Activated CD8-positive, alpha-beta memory T cell treated with anti-CD3 and anti-CD28 coated beads for 4 hours (primary cell): Measurements from ENCODE around the gene SAMD4A.

Source experiments
- DNase-seq, 2 donors: peaks; one replicate each; pipeline ENCODE4 v3.0.0-alpha.2; 2020; ENCODE audit warnings: low read depth in 2 of 2

Gene SAMD4A

GRCh38 chr14:54564868-54565784 is 1.8 kb upstream of the SAMD4A start:
- DNase-seq: peak in 1 of 2 donors; percentile 6

- DNase-seq: peak; percentile 56 to 61
Measured at GRCh38 chr14:54565785-54566409, 1.0 kb upstream of the SAMD4A start.

DNA sequence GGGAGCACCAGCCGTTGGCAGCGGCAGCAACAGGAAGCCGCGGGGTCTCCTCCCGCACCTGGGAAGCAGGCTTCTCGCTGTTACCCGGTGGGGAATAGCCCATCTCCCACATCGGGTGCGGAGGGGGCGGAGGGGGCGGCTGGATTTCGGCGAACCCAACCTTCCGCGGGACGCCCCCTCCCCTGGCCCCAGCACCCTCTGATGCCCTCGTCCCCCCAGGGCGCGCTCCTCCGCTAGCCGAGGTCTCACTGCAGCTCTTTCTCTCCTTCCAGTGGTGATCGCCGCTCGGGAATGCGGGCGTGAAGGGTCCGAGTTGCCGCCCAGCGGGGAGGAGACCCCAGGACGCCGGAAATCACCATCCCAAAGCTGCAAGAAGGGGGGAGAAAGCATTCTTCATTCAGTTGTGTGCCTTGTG is 303 bp downstream of the SAMD4A start:
- DNase-seq: no peak

GRCh38 chr14:54567639-54568561 is 972 bp downstream of the SAMD4A start:
- no peak for DNase-seq

- DNase-seq: no peak
Measured at GRCh38 chr14:54568821-54569595, 2.1 kb downstream of the SAMD4A start.

DNA sequence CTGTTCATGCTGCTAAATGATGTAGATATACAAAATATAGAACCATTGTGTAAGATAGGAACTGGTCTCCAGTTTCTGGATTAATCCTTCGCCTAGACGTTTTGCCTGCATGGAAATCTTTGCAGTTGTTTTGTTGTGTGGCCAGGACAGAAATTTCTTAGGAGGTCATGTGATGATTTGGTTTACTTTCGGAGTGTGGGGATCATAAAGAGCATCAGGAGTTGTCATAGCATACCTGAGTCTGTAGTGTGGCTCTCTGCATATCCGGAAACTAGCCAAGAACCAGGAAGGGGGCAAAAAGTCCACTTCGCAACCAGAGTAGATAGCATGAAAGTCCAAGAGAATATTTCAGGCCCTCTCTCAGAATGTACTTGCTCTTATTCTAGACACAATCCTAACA is 3.1 kb downstream of the SAMD4A start:
- DNase-seq: no peak

DNA sequence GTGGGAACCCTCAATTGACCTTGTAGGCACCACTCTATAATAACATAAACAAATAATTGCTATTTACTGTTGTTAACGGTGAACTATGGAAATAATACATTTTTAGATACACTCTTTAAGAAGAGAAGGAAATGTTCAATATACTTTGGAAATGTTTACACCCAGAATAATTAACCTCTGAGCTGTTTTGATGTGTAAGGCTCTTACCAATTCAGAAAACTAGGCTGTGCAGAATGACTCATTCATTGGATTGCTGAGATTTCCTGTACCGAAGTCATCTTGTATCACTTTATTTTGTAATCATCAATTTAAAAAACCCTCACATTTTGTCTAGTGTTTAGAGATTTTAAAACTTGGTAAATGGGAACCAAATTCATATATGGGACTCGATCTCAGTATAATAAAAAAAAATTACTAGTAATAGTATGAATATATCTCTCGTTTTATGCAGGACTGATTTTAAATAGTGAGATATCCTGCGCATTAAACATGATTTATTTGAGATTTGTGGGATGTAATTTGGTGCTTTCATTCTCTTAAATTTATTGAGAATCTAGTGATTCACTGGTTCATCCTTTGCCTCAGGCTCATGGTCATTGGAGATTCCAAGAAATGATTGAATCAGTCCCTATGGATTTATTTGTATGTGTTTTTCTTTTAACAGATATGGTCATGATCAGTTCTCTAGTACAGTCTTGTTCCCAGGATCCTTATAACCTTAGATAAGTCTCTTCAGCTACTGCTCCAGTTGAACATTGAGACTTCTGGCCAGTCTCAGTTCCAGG is 3.9 kb downstream of the SAMD4A start:
- DNase-seq: no peak

- no peak for DNase-seq
Measured at GRCh38 chr14:54572316-54572715, 5.4 kb downstream of the SAMD4A start.

GRCh38 chr14:54574528-54574927 is 7.6 kb downstream of the SAMD4A start:
- DNase-seq: no peak

GRCh38 chr14:54577494-54577893 is 10.6 kb downstream of the SAMD4A start:
- no peak for DNase-seq

- no peak for DNase-seq
Measured at GRCh38 chr14:54577977-54578376, 11.0 kb downstream of the SAMD4A start.

DNA sequence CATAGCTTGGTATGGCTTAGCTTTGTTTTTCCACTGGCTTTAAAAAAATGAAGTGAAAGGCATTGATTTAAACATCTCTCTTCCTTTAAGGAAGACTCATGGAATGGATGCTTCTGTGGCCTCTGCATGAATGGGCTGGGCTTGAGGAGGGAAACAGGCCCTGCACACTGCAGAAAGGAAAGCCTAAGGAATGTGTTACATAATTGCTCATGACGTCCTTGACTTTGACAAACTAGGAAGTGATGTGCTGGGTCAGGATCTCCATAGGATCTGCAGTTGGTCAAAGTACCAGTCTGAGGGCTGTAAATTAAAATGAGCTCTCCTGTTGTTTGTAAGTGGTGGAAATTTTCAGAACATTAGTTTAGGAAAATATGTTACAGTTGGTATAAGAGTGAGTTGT is 12.7 kb downstream of the SAMD4A start:
- DNase-seq: no peak

DNA sequence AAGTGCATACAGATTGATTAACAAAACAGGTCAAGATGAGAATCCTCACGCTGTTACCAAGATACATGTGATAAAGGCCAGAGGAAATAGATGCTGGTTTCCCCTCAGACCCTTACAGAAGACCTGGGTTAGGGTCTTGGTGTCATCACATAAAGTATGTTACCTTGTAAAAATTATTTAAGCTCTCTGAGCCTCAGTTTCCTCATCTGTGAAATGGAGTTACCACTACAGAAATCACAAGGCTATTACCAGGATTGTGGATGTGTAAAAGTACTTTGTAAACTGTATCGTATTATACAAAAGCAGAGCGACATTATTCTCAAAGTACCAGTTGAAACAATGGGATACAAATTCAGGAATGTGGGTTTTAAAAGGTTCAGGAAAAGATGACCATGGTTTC is 14.0 kb downstream of the SAMD4A start:
- DNase-seq: no peak

GRCh38 chr14:54582334-54582733 is 15.4 kb downstream of the SAMD4A start:
- DNase-seq: no peak

DNA sequence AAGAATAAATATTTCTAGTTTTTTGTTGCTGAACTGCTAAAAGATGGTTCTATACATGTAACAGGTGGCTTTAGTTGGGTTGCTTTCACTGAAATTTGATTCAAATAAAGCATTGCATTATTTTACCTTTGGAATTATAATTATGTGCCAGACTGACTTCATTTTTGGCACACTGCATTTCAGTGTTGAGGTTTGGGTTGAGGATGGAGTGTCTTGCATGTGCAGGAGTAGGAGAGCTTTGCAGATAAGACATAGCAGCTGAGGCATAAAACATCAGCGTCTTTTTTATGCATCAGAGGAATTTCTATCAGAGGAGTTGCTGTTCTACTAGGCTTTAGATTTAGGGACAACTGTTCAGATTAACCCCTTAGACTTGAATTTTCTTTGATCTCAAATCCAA is 17.2 kb downstream of the SAMD4A start:
- DNase-seq: no peak

- DNase-seq: no peak
Measured at GRCh38 chr14:54585214-54585613, 18.3 kb downstream of the SAMD4A start.

DNA sequence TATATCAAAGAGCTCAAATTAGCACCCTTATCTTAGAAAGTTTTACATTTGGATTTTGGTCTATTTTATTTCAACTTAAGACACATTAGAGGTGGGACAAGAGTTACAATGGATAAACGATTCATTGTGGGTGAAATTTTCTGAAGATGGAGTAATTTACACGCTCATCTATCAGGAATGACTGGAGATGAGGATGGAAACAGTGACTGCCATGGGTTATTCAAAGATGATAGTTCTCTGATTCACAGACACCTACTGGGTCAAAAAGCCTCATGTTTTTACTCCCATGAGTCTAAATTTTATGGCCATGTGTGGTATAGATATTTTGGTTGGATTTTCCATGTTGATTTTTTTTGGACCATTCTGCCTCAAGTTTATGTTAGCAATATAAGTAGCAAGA is 22.1 kb downstream of the SAMD4A start:
- no peak for DNase-seq

GRCh38 chr14:54589843-54590242 is 22.9 kb downstream of the SAMD4A start:
- DNase-seq: no peak

- DNase-seq: no peak
Measured at GRCh38 chr14:54590481-54590880, 23.6 kb downstream of the SAMD4A start.

- DNase-seq: no peak
Measured at GRCh38 chr14:54591461-54591860, 24.5 kb downstream of the SAMD4A start.

DNA sequence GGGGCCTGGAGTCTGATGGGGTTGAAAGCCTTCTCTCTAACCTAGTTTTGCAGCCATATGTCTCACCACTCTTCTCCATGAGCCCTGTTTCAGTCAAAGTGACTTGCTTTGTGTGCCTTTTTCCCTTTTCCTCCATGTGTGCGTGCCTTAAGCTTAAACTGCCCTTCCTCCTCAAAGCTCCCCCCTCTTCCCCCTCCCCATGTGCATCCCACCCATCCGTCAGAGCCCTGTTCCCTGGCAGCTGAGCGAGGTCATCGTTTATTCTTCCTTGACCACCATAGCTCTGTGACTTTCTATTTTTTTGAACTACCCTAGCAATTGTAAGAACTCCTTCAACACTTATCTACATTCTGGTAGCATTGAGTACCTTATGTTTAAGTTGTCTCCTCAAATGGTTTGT is 24.9 kb downstream of the SAMD4A start:
- no peak for DNase-seq
